H9 (cell line): ENCODE results near the gene LPAR1. TPM values are rescaled to one million over a fixed set of nuclear protein-coding genes. Genes with fewer than 3 reads are reported as not detected.

Source experiments
- DNase-seq: peaks from one replicate; pipeline ENCODE4 v3.0.0-alpha.2; 2017
- H2AFZ ChIP-seq: one replicate; pipeline ENCODE4 v1.6.1; 2013; ENCODE audit warnings: mild to moderate bottlenecking, low read length, control low read depth, moderate library complexity
- H2AK5ac ChIP-seq: 2 replicates; pipeline ENCODE4 v1.6.1; 2013; ENCODE audit warnings: low read length, control low read depth, mixed read lengths; ENCODE audit not compliant: insufficient read length
- H2BK120ac ChIP-seq: one replicate; pipeline ENCODE4 v1.6.1; 2013; ENCODE audit warnings: low read depth, mild to moderate bottlenecking, low read length, control low read depth, inconsistent platforms; ENCODE audit not compliant: poor library complexity, severe bottlenecking
- H2BK12ac ChIP-seq: 2 replicates; pipeline ENCODE4 v1.6.1; 2013; ENCODE audit warnings: low read length, control low read depth, mixed read lengths, low read depth; ENCODE audit not compliant: insufficient read length
- H2BK15ac ChIP-seq: 2 replicates; pipeline ENCODE4 v1.6.1; 2013; ENCODE audit warnings: low read depth, low read length, control low read depth
- H2BK20ac ChIP-seq: one replicate; pipeline ENCODE4 v1.6.1; 2013; ENCODE audit warnings: low read depth, mild to moderate bottlenecking, low read length, control low read depth, inconsistent platforms; ENCODE audit not compliant: poor library complexity, severe bottlenecking
- H2BK5ac ChIP-seq: 2 replicates; pipeline ENCODE4 v1.6.1; 2013; ENCODE audit warnings: low read length, control low read depth, mixed read lengths; ENCODE audit not compliant: insufficient read length
- H3K14ac ChIP-seq: 2 replicates; pipeline ENCODE4 v1.6.1; 2013; ENCODE audit warnings: low read length, control low read depth; ENCODE audit not compliant: insufficient read depth
- H3K18ac ChIP-seq: 2 replicates; pipeline ENCODE4 v1.6.1; 2013; ENCODE audit warnings: low read depth, mild to moderate bottlenecking, mixed read lengths, low read length, control low read depth; ENCODE audit not compliant: insufficient read length
- H3K23ac ChIP-seq: 2 replicates; pipeline ENCODE4 v1.6.1; 2013; ENCODE audit warnings: low read length, control low read depth, mixed read lengths, low read depth; ENCODE audit not compliant: insufficient read length
- H3K23me2 ChIP-seq: 2 replicates; pipeline ENCODE4 v1.6.1; 2013; ENCODE audit warnings: low read depth, mild to moderate bottlenecking, mixed read lengths, low read length, control low read depth; ENCODE audit not compliant: insufficient read length, poor library complexity, severe bottlenecking
- H3K27ac ChIP-seq: 2 replicates; pipeline ENCODE4 v1.5.1; 2013; ENCODE audit warnings: low read length, control low read depth, mixed read lengths, low read depth; ENCODE audit not compliant: insufficient read length
- H3K27me3 ChIP-seq: 2 replicates; pipeline ENCODE4 v1.6.1; 2013; ENCODE audit warnings: low read length, control low read depth, inconsistent platforms; ENCODE audit not compliant: insufficient read depth
- H3K4ac ChIP-seq: 2 replicates; pipeline ENCODE4 v1.6.1; 2013; ENCODE audit warnings: low read depth, mild to moderate bottlenecking, control low read depth, inconsistent platforms, low read length, moderate library complexity
- H3K4me1 ChIP-seq: 2 replicates; pipeline ENCODE4 v1.6.1; 2013; ENCODE audit warnings: low read length, control low read depth, inconsistent platforms; ENCODE audit not compliant: insufficient read depth
- H3K4me2 ChIP-seq: 2 replicates; pipeline ENCODE4 v1.6.1; 2013; ENCODE audit warnings: low read length, control low read depth, mixed read lengths; ENCODE audit not compliant: insufficient read length, insufficient read depth
- H3K56ac ChIP-seq: 2 replicates; pipeline ENCODE4 v1.6.1; 2013; ENCODE audit warnings: low read depth, mild to moderate bottlenecking, mixed read lengths, low read length, control low read depth; ENCODE audit not compliant: insufficient read length
- H3K79me1 ChIP-seq: 2 replicates; pipeline ENCODE4 v1.6.1; 2013; ENCODE audit warnings: low read depth, mild to moderate bottlenecking, moderate library complexity, low read length, control low read depth, inconsistent platforms; ENCODE audit not compliant: insufficient read depth, poor library complexity, severe bottlenecking
- H3K79me2 ChIP-seq: 2 replicates; pipeline ENCODE4 v1.6.1; 2013; ENCODE audit warnings: low read length, control low read depth, inconsistent platforms; ENCODE audit not compliant: insufficient read depth
- H3K9ac ChIP-seq: 2 replicates; pipeline ENCODE4 v1.6.1; 2013; ENCODE audit warnings: low read length, control low read depth, mixed read lengths; ENCODE audit not compliant: insufficient read length; ENCODE audit errors: extremely low read depth
- H3K9me3 ChIP-seq: one replicate; pipeline ENCODE4 v1.6.1; 2013; ENCODE audit warnings: low read depth, low read length, inconsistent platforms; ENCODE audit not compliant: control insufficient read depth
- H3T11ph ChIP-seq: one replicate; pipeline ENCODE4 v1.6.1; 2013; ENCODE audit warnings: mild to moderate bottlenecking, low read length, control low read depth, inconsistent platforms
- H4K20me1 ChIP-seq: one replicate; pipeline ENCODE4 v1.6.1; 2013; ENCODE audit not compliant: control insufficient read depth, insufficient read length, insufficient read depth
- H4K5ac ChIP-seq: 2 replicates; pipeline ENCODE4 v1.6.1; 2013; ENCODE audit warnings: low read depth, mild to moderate bottlenecking, mixed read lengths, low read length, control low read depth; ENCODE audit not compliant: insufficient read length
- H4K8ac ChIP-seq: replicated peaks from 2 replicates; pipeline ENCODE4 v1.6.1; 2013; ENCODE audit warnings: low read length, control low read depth, mixed read lengths, low read depth; ENCODE audit not compliant: insufficient read length
- H4K91ac ChIP-seq: 2 replicates; pipeline ENCODE4 v1.6.1; 2013; ENCODE audit warnings: low read depth, mild to moderate bottlenecking, moderate library complexity, mixed read lengths, low read length, control low read depth; ENCODE audit not compliant: insufficient read length
- H3K27ac Mint-ChIP-seq, 3 experiments: 2 replicates in 2 of 3; 3 replicates in 1 of 3; pipeline ENCODE4 v1.8.0; 2020 to 2021; ENCODE audit warnings: mixed read lengths in 3 of 3, mild to moderate bottlenecking in 1 of 3, moderate library complexity in 1 of 3
- H3K27me3 Mint-ChIP-seq: 2 replicates; pipeline ENCODE4 v1.8.0; 2021; ENCODE audit warnings: low read depth, mild to moderate bottlenecking, moderate library complexity, mixed read lengths
- H3K36me3 Mint-ChIP-seq, 3 experiments: 2 replicates in 2 of 3; 3 replicates in 1 of 3; pipeline ENCODE4 v1.8.0; 2020 to 2021; ENCODE audit warnings: low read depth in 3 of 3, mixed read lengths in 3 of 3; ENCODE audit not compliant: insufficient read depth in 1 of 3
- H3K4me1 Mint-ChIP-seq, 2 experiments: 2 replicates each; pipeline ENCODE4 v1.8.0; 2020; ENCODE audit warnings: mixed read lengths in 2 of 2
- H3K4me3 Mint-ChIP-seq, 2 experiments: 2 replicates in 1 of 2; 3 replicates in 1 of 2; pipeline ENCODE4 v1.8.0; 2020 to 2021; ENCODE audit warnings: mild to moderate bottlenecking in 2 of 2, mixed read lengths in 2 of 2, moderate library complexity in 1 of 2
- H3K9me3 Mint-ChIP-seq, 2 experiments: 2 replicates in 1 of 2; 3 replicates in 1 of 2; pipeline ENCODE4 v1.8.0; 2020; ENCODE audit warnings: mild to moderate bottlenecking in 2 of 2, mixed read lengths in 2 of 2, moderate library complexity in 1 of 2
- WGBS: extraction: QIAGEN DNeasy Blood & Tissue Kit; methylation state at CpG from one replicate; pipeline ENCODE4 v1.1.7; 2013; ENCODE audit warnings: missing lambda C conversion rate, low lambda C conversion rate, mixed read lengths; ENCODE audit not compliant: insufficient read length; ENCODE audit errors: extremely low coverage; 5-methylcytosine and 5-hydroxymethylcytosine counted together
- total RNA-seq: library from RNA; stranded (reverse); gene quantifications from 2 replicates; pipeline ENCODE4 v1.2.1, GENCODE V29; 2021
- TF ChIP-seq, protein P1 (sequence below): fragments of 200-600 bp; sonication (generic); conservative IDR thresholded peaks from 3 replicates; pipeline ENCODE4 v1.8.0; 2021; ENCODE audit warnings: antibody characterized with exemption, mild to moderate bottlenecking

The LPAR1 gene
- total RNA-seq, 1 experiment from 2014 or later, result 1.3 TPM

GRCh38 chr9:110980261-110980660, 58.0 kb downstream of the LPAR1 start:
- H3K9me3 Mint-ChIP-seq, result no peaks in the 10 kb centered on the region; a peak in 1 of 5 replicates
- peaks cover 3% of the 10 kb centered on the region; the same call in 1 of the 2 replicates for H3K4me1 ChIP-seq
- no peak overlapping the region for H3K9ac ChIP-seq
- H3K14ac ChIP-seq, result no peak overlapping the region
- H3K27ac ChIP-seq, result no peak overlapping the region
- DNase-seq, result no peak
- no peak overlapping the region for H2BK15ac ChIP-seq
- no peaks in the 10 kb centered on the region for H3K27me3 ChIP-seq
- H3K36me3 Mint-ChIP-seq, result no peaks in the 10 kb centered on the region
- H3K4ac ChIP-seq, result no peak overlapping the region
- H2BK120ac ChIP-seq, result no peak overlapping the region
- no peak overlapping the region for H3K23ac ChIP-seq
- no peaks in the 10 kb centered on the region for H3K23me2 ChIP-seq
- no peak overlapping the region for H4K8ac ChIP-seq
- no peaks in the 10 kb centered on the region for H3K9me3 ChIP-seq
- TF ChIP-seq, protein P1, sequence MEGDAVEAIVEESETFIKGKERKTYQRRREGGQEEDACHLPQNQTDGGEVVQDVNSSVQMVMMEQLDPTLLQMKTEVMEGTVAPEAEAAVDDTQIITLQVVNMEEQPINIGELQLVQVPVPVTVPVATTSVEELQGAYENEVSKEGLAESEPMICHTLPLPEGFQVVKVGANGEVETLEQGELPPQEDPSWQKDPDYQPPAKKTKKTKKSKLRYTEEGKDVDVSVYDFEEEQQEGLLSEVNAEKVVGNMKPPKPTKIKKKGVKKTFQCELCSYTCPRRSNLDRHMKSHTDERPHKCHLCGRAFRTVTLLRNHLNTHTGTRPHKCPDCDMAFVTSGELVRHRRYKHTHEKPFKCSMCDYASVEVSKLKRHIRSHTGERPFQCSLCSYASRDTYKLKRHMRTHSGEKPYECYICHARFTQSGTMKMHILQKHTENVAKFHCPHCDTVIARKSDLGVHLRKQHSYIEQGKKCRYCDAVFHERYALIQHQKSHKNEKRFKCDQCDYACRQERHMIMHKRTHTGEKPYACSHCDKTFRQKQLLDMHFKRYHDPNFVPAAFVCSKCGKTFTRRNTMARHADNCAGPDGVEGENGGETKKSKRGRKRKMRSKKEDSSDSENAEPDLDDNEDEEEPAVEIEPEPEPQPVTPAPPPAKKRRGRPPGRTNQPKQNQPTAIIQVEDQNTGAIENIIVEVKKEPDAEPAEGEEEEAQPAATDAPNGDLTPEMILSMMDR, result no peak
- H4K91ac ChIP-seq, result no peak overlapping the region
- H3K18ac ChIP-seq, result no peak overlapping the region
- no peak overlapping the region for H2AK5ac ChIP-seq
- no peak overlapping the region for H2BK20ac ChIP-seq
- H2BK12ac ChIP-seq, result no peak overlapping the region
- H3K27me3 Mint-ChIP-seq, result no peaks in the 10 kb centered on the region
- no peak overlapping the region for H3K4me3 Mint-ChIP-seq
- no peaks in the 10 kb centered on the region for H3K79me2 ChIP-seq
- H4K20me1 ChIP-seq, result no peaks in the 10 kb centered on the region
- H3T11ph ChIP-seq, result no peak overlapping the region
- H2AFZ ChIP-seq, result no peak overlapping the region
- no peak overlapping the region for H3K27ac Mint-ChIP-seq
- no peak overlapping the region for H3K56ac ChIP-seq
- WGBS, result no CpG with 5 or more reads among the region's 3 CpGs
- H4K5ac ChIP-seq, result no peak overlapping the region
- H3K4me2 ChIP-seq, result no peak overlapping the region
- H3K79me1 ChIP-seq, result no peaks in the 10 kb centered on the region
- H2BK5ac ChIP-seq, result no peak overlapping the region
- peaks cover 13% of the 10 kb centered on the region in 2 experiments for H3K4me1 Mint-ChIP-seq
